GM18505 (cell line): ENCODE data around the gene NDRG3.
"Not testable (repeated sequence)": the region's sequence is repeated elsewhere in the genome, so short reads cannot be mapped to it uniquely, and the experiment has no call there.

Experiments
- ATAC-seq: cut with Tn5 transposase; IDR thresholded peaks from one replicate; pipeline ENCODE4 v1.9.1; 2021; ENCODE audit not compliant: unreplicated experiment
- POLR2A ChIP-seq: IDR thresholded peaks from 4 replicates; pipeline ENCODE4 v1.6.1; 2011; ENCODE audit warnings: borderline replicate concordance; ENCODE audit not compliant: insufficient read depth, insufficient read length; ENCODE audit errors: extremely low read depth

NDRG3 gene

DNA sequence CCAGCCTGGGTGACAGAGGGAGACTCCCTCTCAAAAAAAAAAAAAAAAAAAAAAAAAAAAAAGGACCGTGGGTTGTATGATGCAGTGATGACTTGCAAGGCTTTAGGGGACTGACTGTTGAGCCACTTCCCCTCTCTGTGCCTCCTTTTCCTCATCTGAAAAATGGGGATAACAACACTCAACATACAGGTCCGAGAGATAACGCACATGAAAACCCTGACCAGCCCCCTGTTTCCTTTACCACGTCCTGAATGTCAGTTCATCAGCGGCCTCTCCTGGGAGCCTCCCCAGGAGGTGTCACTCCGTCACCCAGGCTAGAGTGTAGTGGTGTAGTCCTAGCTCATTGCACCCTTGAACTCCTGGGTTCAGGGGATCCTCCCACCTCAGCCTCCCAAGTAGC is 103.8 kb downstream of the NDRG3 start:
- no peak for ATAC-seq
- no peak for TF ChIP-seq POLR2A

DNA sequence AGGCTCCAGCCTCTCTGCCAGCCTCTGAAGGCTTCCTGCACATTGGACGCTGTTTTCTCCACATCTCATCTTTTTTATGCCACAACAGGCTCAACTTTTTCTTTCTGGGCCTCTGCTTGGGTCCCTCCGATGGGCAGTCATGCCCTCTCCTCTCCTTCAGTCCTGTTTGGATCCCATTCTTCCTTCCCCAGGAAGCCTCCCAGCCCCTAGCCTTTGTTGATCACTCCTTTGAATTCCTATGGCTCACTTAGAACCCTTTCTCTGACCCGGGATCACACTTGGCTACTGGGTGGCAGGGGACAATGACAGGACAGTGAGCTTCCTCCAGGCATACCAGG is 104.4 kb downstream of the NDRG3 start:
- TF ChIP-seq POLR2A = no peak
- no peak for ATAC-seq

DNA sequence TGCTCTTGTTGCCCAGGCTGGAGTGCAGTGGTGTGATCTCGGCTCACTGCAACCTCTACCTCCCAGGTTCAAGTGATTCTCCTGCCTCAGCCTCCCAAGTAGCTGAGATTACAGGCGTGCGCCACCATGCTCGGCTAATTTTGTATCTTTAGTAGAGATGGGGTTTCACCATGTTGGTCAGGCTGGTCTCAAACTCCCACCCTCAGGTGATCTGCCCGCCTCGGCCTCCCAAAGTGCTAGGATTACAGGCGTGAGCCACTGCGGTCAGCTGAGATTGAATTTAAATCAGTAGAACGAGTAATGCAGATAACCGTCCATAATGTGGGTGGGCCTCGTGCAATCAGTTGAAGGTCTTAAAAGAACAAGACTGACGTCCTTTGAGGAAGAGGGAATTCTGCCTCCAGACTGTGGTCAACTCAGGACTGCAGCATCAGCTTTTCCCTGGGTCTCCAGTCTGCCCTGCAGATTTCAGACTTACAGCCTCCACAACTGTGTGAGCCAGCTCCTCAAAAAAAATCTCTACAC is 107.0 kb downstream of the NDRG3 start:
- not testable (repeated sequence) for ATAC-seq

DNA sequence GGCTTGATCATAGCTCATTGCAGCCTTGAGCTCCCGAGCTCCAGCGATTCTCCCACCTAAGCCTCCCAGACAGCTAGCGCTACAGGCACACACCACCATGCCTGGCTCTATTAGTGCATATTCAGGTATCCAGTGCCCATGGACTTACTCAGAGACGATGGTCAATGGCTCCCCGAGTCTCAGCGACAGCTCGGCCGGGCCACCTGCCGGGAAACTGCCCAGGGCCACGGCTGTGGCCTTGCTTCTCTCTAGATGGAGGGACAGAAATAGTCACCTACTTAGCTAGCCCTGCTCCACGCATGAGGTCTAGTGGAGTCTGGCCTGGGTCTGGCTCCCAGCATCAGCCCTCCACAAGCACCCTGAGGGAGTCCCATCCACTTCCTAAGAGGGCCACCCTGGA is 111.5 kb downstream of the NDRG3 start:
- TF ChIP-seq POLR2A = no peak
- no peak for ATAC-seq

- TF ChIP-seq POLR2A = no peak
- no peak for ATAC-seq
Measured at GRCh38 chr20:36633285-36633772, 112.6 kb downstream of the NDRG3 start.

GRCh38 chr20:36632487-36633284 is 113.2 kb downstream of the NDRG3 start:
- ATAC-seq = no peak
- TF ChIP-seq POLR2A = no peak

GRCh38 chr20:36632147-36632486 is 113.8 kb downstream of the NDRG3 start:
- no peak for TF ChIP-seq POLR2A
- ATAC-seq = no peak

DNA sequence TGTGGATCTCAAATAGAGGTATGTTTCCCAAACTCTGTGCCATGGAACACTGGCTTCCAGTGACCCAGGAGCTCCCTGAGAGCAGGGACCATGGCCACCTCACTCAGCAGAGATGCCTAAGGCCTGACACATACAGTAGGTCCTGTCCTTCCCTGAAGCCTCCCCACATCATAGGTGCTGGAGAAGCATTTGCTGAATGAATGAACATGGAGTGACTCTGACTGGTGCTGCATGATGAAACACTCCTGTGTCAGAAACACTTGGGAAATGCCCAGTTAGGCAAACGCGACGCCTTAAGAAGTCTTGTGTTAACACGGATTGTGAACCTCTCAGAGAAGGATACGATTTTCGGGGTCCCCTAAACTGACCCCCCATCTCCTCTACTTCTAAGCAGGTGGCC is 114.2 kb downstream of the NDRG3 start:
- ATAC-seq = no peak

DNA sequence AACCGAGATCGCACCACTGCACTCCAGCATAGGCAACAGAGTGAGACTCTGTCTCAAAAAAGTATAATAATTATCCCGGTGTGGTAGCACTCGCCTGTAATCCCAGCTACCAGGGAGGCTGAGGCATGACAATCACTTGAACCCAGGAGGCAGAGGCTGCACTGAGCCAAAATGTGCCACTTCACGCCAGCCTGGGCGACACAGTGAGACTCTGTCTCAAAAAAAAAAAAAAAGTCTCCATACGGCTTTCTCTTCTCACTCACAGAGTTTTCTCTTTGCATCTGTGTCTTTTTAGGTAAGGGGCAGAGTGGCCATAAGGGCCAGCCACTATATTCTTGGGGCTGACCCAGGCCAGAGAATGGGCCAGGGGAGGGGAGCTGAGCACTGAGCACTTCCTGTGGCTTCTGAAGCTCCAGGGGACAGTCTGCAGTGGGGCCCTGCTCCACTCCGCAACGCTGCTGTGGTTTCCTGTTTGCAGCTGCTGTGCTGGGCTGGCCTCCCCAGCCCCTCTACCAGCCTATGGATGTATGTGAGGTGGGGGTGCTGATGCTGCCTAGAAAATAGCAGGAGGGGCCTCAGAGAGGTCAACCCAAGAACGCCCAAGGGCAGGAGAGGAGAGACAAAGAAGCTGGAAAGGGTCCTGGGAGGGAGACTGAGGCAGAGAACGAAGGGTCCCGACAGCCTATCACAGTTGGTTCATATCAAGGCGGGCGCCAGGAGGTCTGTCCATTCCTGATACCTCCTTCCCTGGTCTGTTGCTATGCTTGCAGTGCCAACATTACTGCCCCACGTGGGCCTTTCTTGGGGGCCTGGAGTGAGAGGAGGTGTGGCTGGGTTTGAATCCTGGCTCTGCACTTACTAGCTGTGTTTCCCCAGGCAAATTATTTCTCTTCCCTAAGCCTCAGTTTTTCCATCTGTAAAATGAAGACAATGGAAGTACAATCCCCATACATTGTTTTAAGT is 115.9 kb downstream of the NDRG3 start:
- ATAC-seq = no peak
- no peak for TF ChIP-seq POLR2A

More for the DNA sequence above, 114.2 kb downstream of the NDRG3 start:
- no peak for TF ChIP-seq POLR2A

- no peak for TF ChIP-seq POLR2A
- ATAC-seq = no peak
Measured at GRCh38 chr20:36628076-36628475, 117.8 kb downstream of the NDRG3 start.

DNA sequence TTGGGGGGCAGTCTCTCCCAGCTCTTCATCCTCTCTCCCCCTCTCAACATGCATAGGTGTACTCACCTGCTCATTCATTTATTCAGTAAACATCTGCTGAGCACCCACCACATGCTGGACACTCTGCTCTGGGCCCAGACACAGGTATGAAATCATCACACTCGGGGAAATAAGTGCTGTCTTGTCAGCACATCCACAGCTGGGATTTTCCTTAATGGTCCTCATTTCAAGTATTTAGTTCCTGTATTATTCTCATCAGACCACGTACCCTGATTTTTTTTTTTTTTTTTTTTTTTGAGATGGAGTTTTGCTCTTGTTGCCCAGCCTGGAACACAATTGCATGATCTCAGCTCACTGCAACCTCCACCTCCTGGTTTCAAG is 121.0 kb downstream of the NDRG3 start:
- TF ChIP-seq POLR2A = no peak
- ATAC-seq = no peak

GRCh38 chr20:36624068-36624943 is 121.6 kb downstream of the NDRG3 start:
- TF ChIP-seq POLR2A = no peak
- ATAC-seq = no peak

DNA sequence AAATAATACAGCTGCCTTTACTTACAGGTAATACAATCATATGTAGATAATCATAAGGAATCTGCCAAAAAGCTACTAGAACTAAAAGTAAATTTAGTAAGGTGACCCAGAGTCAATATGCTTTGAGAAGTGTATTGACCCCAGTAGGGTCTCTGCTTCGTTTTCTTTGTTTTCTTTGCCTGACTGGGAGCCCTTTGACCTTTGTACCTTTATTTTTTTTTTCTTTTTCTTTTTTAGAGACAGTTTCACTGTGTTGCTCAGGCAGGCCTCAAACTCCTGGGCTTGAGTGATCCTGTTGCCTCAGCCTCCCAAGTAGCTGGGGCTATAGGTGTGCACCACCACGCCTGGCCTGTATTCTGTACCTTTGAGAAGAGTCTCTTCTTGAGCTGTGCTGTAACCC is 122.4 kb downstream of the NDRG3 start:
- no peak for ATAC-seq
- no peak for TF ChIP-seq POLR2A
